Fibroblast of lung (primary cell): ENCODE results near the gene SMAP1.

Experiments
- CTCF ChIP-seq, 2 donors: IDR thresholded peaks in 1 of 2; conservative IDR thresholded peaks in 1 of 2; 1 replicate in 1 of 2; 2 replicates in 1 of 2; pipeline ENCODE4 v1.5.1; 2011 to 2012; ENCODE audit warnings: low read length in 2 of 2, control low read depth in 1 of 2, inconsistent platforms in 1 of 2, low read depth in 1 of 2, mild to moderate bottlenecking in 1 of 2
- EZH2 ChIP-seq: IDR thresholded peaks from 2 replicates; pipeline ENCODE4 v1.5.1; 2012; ENCODE audit warnings: low read length, control low read depth, mild to moderate bottlenecking; ENCODE audit errors: missing control alignments

- TF ChIP-seq CTCF (conservative IDR thresholded peaks at IDR 0.05 in 1 of 2, IDR thresholded peaks at IDR 0.05 in 1 of 2; ENCODE audit: low read depth in 1 of 2, low read length in 2 of 2) (no peak), EZH2 (no peak)
Measured at GRCh38 chr6:70622461-70622860, 45.2 kb upstream of the SMAP1 start.
